NCI-H345 treated with DMSO at 0.1 percent for 48 hours (cell line): Measurements from ENCODE around the gene XPO1.
"Not testable (repeated sequence)": the region's sequence is repeated elsewhere in the genome, so short reads cannot be mapped to it uniquely, and the experiment has no call there.

Source experiments
- DNase-seq: peaks from one replicate; lab custom pipeline; 2025; ENCODE audit not compliant: unreplicated experiment; lab: John Stamatoyannopoulos, UW

XPO1 gene

DNA sequence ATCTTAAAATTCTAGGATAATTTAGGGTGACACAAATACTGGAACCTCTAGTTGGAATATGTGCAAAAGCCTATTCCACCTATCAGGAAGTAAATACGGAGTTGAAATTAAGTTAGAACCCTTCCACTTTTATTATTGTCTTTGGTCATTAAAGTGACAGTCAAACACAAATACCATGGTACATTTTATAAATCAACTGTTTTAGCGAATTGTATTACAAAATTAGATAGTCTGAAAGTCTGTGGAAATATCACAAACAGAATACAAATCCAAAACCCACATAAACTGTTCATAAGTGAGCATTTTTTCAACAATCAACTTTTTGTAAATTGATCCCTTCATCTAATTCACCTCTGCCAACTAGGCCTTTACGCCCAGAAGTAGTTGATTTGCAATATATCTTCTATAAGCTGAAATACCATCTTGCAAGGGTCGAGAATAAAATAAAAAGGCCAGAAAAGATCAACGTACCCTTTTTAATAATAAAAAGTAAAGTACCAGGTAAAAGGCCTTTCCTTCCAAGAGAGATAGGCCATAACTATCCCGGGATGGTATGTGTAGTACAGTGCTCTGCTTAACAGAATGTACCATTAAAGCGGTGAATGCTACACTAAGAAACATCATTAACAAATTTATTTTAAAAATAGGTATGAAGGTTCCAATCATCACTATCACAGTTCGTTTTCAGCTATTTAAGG lies 68.6 kb downstream of the XPO1 start:
- no peak for DNase-seq

DNA sequence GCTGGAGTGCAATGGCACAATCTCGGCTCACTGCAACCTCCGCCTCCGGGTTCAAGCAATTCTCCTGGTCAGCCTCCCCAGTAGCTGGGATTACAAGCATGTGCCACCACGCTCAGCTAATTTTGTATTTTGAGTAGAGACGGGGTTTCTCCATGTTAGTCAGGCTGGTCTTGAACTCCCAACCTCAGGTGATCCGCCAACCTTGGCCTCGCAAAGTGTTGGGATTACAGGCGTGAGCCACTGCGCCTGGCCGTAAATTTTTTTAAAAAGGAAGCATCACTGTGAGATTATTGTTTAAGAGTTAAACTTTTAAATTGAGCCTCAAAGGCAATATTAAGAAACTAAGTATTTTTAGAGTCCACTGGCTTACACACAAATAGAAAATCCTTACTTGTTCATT lies 69.9 kb downstream of the XPO1 start:
- not testable (repeated sequence) for DNase-seq

DNA sequence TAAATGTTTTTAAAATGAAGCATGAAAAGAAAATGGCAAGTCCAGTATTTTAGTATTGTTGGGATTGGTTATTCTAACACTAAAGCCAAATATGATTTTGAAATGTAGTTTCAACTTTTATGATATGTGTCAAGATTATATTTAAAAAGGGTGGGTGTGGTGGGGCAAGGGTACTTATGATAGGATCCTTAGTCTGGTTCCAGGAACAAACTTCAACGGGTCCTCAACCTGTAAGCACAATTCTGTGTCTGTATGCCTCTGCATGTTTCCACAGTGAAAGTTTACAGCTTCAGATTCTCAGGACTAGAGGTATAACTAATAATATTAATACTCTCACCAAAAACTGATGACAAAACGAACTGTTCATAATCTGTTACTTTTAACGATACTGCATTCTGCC lies 73.1 kb downstream of the XPO1 start:
- no peak for DNase-seq

DNA sequence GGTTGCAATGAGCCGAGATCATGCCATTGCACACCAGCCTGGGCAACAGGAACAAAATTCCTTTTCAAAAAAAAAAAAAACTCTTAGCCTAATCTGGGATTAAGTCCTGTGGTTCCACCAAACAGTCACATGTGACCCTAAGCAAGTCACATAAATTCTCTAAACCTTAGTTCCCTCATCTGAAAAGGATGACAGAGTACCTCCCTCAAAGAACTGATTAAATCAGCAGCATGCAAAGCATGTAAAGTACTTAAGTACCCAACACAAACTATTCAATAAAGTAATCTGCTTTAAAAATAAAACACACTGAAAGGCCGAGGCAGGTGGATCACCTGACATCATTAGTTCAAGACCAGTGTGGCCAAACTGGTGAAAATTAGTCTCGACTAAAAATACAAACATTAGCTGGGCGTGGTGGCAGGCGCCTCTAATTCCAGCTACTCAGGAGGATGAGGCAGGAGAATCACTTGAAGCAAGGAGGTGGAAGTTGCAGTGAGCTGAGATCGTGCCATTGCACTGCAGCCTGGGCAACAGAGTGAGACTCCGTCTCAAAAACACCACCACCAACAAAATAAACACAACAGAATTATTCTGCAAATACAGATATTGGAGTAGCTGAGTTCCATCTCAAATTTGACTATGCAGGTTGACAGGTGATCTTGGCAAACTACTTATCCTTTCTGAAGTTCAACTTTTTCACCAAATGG lies 74.2 kb downstream of the XPO1 start:
- no peak for DNase-seq

DNA sequence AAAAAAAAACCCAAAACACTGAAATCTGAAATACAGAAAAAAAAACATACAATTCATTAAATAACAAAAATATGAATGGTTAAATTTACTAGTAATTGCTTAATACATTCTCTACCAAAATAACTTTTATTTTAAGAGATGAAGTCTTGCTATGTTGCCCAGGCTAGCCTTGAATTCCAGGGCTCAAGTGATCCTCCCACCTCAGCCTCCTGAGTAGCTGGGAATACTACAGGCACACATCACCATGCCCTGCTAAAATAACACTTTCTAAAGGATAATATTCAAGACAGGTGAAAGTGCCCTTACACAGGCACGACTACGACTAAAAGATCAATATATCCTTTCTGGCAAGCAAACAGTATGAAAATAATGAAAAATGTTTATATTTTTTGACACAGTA lies 76.8 kb downstream of the XPO1 start:
- no peak for DNase-seq

DNA sequence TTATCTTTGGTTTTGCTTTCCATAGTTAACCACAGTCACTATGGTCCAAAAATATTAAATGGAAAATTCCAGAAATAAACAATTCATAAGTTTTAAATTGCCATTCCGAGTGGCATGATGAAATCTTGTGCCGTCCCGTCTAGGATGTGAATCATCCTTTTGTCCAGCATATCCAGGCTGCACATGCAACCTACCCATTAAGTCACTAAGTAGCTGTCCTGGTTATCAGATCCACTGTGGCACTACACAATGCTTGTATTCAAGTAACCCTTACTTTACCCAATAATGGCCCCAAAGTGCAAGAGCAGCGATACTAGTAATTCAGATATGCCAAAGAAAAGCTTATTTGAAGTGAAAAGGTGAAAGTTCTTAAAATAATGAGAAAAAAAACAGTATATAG lies 78.0 kb downstream of the XPO1 start:
- no peak for DNase-seq

DNA sequence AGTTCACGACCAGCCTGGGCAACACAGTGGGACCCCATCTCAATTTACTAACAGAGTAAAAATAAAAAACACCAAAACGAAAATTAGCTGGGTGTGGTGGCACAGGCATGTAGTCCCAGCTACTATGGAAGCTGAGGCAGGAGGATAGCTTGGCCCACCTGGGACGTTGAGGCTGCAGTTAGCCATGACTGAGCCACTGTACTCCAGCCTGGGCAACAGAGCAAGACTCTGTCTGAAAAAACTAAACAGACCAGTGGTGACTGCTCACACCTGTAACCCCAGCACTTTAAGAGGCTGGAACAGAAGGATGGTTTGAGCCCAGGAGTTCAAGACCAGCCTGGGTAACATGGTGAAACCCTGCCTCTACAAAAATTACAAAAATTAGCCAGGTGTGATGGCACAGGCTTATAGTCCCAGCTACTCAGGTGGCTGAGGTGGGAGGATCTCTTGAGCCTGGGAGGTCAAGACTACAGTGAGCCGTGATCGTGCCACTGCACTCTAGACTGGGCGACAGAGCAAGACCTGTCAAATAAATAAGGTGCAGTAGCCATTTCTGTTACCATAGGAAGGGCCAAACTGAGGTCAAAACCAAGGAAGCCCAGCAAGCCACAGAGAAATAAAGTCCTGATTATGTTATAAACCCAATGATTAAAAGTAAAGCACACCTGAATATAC lies 81.3 kb downstream of the XPO1 start:
- DNase-seq = no peak

DNA sequence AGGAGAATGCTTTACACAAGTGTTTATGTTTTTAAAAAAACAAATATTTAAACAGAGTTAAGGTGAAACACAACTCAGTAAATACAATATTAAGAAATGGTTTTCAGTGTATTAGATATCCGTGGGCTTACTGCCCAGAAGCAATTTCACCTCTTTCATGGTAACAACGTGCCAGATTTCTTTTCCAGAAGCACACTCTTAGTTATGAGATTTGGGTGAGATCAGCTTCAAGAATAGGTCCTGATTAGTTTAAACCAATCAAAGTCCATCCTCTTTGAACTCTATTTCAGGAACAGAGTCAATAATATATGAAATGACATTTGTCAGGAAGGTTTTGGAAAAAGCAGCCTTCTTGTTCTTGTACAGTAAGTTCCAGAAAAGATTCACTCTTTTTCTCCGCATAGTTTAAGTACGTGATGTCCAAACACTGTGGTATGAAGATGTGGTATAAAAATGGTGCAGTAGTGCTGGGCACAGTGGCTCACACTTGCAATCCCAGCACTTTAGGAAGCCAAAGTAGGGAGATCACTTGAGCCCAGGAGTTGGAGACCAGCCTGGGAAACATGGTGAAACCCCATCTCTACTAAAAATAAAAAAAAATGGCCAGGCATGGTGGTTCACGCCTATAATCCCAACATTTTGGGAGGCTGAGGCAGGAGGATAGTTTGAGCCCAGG lies 81.9 kb downstream of the XPO1 start:
- DNase-seq = no peak

DNA sequence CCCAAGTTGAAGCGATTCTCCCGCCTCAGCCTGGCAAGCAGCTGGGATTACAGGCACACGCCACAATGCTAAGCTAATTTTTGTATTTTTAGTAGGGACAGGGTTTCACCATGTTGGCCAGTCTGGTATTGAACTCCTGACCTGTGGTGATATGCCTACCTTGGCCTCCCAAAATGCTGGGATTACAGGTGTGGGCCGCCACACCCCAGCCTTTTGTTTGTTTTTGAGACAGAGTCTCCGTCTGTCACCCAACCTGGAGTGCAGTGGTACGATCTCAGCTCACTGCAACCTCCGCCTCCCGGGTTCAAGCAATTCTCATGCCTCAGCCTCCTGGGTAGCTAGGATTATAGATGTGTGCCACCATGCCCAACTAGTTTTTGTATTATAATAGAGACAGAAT lies 83.2 kb downstream of the XPO1 start:
- not testable (repeated sequence) for DNase-seq

DNA sequence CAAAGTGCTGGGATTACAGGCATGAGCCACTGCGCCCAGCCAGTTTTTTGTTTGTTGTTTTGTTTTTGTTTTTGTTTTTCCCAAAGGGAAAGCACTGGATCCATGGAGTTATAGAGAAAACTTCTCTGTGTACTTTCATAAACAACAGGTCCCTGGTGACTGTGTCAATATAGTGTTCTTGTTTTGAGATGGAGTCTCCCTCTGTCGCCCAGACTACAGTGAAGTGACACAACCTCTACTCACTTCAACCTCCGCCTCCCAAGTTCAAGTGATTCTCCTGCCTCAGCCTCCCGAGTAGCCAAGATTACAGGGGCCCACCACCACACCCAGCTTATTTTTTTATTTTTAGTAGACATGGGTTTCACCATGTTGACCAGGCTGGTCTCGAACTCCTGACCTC lies 83.8 kb downstream of the XPO1 start:
- no peak for DNase-seq

DNA sequence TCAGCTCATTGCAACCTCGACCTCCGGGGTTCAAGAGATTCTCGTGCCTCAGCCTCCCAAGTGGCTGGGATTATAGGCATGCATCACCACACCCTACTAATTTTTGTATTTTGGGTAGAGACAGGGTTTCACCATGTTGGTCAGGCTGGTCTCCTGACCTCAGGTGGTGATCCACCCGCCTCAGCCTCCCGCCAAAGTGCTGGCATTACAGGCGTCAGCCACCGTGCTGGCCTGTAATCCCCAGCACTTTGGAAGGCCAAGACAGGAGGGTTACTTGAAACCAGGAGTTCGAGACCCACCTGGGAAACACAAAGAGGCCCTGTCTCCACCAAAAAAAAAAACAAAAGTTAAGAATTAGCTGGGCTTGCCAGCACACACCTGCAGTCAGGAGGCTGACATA lies 85.8 kb downstream of the XPO1 start:
- no peak for DNase-seq

DNA sequence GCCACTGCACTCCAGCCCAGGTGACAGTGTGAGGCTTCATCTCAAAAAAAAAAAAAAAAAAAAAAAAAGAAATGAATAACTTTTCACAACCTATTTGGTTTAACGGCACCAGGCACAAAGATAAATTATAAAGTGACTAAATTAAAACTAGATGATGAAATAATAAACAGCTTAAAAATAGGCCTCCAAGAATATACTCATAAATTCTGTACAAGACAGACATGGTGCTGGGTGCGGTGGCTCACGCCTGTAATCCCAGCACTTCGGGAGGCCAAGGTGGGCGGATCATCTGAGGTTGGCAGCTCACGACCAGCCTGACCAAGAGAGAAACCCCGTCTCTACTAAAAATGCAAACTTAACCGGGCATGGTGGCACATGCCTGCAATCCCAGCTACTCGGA lies 87.0 kb downstream of the XPO1 start:
- DNase-seq = no peak

DNA sequence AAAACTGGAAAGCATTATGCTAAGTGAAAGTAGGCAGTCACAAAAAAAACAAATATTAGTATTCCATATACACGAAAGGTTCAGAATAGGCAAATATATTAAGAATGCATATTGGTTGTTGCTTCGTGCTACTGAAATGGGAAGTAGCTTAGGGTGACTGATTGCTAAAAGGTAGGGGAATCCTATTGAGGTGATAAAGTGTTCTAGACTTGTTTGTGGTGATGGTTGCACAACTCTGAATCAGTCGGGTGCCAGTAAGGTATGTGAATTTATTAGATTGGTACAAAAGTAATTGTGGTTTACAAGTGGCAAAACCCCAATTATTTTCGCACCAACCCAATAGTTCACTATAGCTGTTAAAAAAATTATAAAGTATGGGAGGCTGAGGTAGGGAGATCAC lies 88.0 kb downstream of the XPO1 start:
- DNase-seq = no peak

DNA sequence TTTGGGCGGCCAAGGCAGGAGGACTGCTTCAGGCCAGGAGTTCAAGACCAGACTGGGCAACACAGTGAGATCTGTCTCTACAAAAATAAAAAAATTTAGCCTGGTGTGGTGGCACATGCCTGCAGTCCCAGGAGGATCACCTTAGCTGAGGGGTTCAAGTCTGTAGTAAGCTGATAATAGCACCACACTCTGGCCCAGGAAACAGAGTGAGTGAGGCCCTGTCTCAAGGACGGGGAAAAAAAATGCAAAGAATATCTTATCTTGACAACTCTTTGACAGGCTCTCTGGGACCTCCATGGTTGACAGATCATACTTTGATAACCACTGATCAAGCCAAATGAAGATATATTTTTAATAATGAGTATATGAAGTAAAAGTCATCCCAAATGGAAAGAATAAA lies 89.9 kb downstream of the XPO1 start:
- DNase-seq = no peak

DNA sequence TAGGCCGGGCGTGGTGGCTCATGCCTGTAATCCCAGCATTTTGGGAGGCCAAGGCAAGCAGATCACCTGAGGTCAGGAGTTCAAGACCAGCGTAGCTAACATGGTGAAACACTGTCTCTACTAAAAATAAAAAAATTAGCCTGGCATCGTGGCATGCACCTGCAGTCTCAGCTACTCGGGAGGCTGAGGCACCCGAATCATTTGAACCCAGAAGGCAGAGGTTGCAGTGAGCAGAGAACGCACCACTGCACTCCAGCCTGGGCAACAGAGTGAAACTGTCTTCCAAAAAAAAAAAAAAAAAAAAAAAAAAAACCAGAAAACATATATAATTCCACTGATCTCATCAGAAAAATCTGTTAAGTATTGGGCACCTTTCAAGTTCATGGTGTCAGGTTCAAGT lies 91.2 kb downstream of the XPO1 start:
- DNase-seq = not testable (repeated sequence)

DNA sequence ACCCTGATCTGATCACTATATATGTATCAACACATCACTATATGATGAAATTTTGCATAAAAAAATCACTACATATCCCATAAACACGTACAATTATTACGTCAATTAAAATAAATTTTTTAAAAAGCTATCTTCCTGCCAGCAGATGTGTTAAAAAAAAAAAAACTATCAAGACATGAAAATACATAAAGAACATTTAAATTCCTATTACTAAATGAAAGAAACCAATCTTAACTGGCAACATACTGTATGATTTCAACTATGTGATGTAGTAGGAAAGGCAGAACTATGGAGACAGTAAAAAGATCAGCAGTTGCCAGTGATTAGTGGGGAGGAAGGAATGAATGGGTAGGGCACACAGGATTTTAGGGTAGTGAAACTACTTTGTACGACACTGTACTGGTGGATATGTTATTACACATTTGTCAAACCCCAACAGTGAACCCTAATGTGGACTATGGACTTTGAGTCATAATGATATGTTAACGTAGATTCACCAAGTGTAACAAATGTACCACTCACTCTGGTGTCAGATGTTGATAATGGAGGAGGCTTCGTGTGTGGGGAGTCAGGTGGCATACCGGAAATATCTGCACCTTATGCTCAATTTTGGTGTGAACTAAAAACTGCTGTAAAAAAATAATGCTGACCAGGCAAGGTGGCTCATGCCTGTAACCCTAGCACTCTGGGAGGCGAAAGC lies 94.7 kb downstream of the XPO1 start:
- DNase-seq = no peak

DNA sequence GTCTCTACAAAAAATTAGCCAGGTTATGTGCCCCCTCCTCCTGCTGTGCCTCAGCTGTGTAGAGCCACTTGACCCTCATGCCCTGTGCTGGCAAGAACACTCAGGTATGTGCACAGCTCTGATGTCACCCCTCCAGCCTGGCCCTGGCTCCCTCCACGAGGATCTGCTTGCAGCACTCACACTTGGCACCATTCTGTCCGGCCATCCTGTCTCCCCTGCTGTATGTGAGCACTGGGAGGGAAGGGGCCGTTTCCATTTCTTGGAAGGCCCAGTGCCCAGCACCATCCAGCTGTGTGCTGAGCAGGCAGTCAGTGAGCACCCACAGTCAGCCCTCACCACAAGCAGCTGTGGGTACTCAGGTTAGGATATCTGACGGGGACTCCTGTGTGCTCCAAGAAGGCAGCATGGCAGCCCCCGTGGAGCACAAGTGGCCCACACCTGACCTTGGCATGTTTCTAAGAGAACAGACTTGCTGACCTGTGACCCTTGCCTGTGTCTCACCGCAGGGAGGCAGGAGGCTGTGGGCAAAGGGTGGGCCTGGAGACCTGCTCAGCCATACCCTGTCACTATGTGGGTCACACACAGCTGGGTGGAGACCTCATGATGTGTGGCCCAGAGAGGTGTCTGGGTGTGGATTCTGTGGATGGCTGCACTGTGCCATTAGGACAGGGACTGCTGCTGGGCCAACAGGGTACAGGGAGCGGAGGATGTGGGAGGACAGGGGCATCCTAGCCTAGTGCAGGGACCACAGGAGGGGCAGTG lies 98.7 kb downstream of the XPO1 start:
- no peak for DNase-seq

DNA sequence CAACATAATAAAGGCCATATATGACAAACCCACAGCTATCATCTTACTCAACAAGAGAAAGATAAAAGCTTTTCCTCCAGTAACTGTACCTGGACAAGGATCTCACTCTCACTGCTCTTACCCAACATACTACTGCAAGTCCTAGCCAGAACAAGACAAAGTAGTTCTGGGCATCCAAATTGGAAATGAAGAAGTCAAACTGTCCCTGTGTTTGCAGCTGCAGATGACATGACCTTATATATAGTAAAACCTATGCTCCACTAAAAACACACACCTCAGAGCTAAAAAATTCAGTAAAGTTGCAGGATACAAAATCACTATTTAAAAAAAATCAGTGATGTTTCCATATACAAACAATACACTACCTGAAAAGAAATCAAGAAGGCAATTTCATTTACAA lies 99.5 kb downstream of the XPO1 start:
- DNase-seq = no peak

DNA sequence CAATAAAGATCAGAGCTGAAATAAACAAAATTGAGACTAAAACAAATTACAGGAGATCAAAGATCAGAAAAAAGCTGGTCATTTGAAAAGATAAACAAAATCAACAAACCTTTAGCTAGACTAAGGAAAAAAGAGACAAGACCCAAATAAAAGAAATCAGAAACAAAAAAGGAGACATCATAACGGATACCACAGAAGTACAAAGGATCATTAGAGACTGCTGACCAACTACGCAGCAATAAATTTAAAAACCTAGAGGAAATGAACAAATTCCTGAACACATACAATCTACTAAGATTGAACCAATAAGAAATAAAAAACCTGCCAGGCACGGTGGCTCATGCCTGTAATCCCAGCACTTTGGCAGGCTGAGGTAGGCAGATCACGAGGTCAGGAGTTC lies 101.0 kb downstream of the XPO1 start:
- DNase-seq = no peak

DNA sequence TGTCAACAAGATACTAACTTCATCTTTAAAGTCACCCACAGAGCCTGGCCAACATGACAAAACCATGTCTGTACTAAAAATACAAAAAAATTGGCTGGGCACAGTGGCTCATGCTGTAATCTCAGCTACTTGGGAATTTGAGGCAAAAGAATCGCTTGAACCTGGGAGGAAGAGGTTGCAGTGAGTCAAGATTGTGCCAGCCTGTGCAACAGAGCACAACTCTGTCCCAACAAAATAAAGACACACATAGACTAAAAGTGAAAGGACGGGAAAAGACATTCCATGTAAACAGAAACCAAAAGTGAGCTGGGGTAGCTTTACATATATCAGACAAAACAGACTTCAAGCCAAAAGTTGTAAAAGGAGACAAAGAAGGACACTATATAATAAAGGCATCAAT lies 102.1 kb downstream of the XPO1 start:
- DNase-seq = no peak

DNA sequence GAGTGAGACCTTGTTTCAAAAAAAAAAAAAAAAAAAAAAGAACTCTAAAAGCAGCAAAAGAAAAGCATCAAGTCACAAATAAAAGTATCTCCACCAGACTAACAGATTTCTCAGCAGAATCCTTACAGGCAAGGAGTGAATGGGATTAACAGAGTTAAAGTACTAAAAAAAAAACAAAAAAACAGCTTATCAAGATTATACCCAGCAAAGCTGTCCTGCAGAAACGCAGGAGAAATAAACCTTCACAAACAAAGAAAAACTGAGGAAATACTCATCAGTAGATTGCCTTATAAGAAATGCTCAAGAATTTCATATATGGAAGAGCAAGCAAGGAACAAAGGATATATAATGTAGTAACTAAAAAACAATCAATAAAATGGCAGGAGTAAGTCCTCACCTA lies 102.9 kb downstream of the XPO1 start:
- DNase-seq = no peak
